ENCODE measurements around the gene HM13.

GRCh38 chr20:31570735-31571617 lies 56.7 kb downstream of the HM13 start:
- TF ChIP-seq CTCF (optimal IDR thresholded peaks at IDR 0.05 in 1 of 3, IDR thresholded peaks at IDR 0.05 in 1 of 3, conservative IDR thresholded peaks at IDR 0.05 in 1 of 3; ENCODE audit: extremely low read depth in 1 of 3, insufficient read depth in 2 of 3, low read length in 3 of 3) (no peak), EZH2 (IDR thresholded peaks at IDR 0.05; ENCODE audit: low read length) (no peak)
